Ammon's horn (tissue), 1 donor: Measurements from ENCODE around the gene ZNF385B.
"Not testable (repeated sequence)": the region's sequence is repeated elsewhere in the genome, so short reads cannot be mapped to it uniquely, and the experiment has no call there.

Experiments used
- DNase-seq: peaks from one replicate; pipeline ENCODE4 v3.0.0-alpha.2; 2016; ENCODE audit warnings: low spot score

ZNF385B gene

GRCh38 chr2:179629776-179630175 lies 231.6 kb downstream of the ZNF385B start:
- DNase-seq = not testable (repeated sequence)

- no peak for DNase-seq
Observed at GRCh38 chr2:179626261-179626660, 235.2 kb downstream of the ZNF385B start.

DNA sequence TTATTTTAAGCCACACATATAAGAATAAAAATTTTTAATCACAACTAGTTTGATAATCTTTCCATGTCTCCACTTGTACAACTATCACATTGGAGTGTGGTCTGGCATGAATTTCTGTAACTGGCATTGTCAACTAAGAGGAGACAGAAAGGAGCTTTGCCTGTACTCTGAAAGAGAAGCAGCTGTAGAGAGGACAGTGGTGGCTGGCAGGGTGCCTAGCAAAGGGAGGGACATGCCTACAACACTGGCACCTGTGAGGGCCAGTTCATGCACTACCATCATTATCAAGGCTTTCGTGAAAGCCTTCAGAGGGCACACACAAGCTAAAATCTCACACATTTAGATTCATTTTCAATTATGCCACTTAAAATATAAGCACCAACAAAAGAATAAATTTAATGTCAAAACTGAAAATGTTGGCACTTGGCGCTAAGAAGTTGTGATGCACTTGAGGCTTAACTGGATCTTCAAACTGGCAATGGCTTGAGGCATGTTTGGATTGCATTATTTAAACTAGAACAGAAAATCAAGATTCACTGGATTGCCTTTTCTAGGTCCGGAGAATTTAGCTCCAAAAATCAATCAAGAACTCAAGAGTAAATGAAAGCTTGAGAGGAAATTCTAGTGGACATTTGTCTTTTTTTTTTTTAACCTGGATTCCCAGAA lies 238.6 kb downstream of the ZNF385B start:
- no peak for DNase-seq

DNA sequence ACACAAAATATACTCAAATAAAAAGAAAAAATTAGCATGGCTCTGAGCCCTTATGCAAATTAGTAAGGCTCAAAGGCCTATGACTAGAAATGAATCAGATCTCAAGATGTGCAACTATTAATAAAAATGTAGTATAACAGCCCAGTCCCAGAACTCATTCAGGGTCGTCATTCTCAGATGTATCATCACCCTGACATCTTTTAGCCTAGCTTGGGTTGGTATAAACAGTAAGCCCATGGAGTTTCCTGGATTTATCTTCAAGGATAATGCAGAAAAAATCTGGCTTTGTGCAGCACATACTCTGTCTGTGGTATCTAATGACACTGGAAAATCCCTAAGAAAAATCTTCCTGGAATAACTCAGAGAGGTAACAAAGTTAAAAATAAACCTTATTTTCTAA lies 239.3 kb downstream of the ZNF385B start:
- no peak for DNase-seq

- no peak for DNase-seq
Observed at GRCh38 chr2:179619947-179620467, 241.4 kb downstream of the ZNF385B start.

DNA sequence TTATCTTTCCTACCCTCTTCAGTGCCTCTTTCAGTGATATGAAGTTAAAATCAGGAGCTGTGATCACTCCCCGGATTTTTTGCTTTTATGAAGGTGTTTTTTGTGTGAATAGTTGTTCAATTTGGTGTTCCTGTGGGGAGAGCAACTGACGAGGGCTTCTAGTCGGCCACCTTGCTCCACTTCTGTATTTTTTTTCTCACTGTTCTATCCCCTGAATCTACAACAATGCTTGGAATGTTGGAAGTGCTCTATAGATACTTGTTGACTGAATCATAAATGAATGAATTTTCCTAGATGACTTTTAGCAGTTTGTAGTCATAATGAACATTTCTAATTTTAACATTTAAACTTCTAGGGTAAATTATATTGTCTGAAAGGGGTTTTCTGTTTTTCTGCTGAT lies 247.3 kb downstream of the ZNF385B start:
- DNase-seq = no peak

GRCh38 chr2:179613701-179614100 lies 247.7 kb downstream of the ZNF385B start:
- no peak for DNase-seq

DNA sequence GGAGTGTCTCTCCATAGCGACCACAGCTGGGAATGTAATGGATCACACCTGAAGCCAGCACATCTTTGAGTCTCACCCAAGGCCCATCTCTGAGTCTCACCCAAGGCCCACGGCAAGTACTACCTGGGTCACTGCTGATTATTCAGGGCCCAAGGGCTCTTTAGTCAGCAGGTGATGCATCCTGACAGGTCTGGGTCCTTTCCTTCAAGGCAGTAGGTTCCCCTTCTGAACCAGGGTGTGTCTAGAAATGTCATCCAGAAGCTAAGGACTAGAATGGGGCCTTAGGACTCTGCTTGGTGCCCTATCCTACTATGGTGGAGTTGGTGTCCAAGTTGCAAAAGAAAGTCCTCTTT lies 248.1 kb downstream of the ZNF385B start:
- no peak for DNase-seq

- DNase-seq = no peak
Observed at GRCh38 chr2:179612591-179613298, 248.7 kb downstream of the ZNF385B start.

GRCh38 chr2:179612108-179612507 lies 249.3 kb downstream of the ZNF385B start:
- DNase-seq = no peak

- DNase-seq = no peak
Observed at GRCh38 chr2:179606141-179606540, 255.3 kb downstream of the ZNF385B start.

- DNase-seq = no peak
Observed at GRCh38 chr2:179605341-179605740, 256.1 kb downstream of the ZNF385B start.

DNA sequence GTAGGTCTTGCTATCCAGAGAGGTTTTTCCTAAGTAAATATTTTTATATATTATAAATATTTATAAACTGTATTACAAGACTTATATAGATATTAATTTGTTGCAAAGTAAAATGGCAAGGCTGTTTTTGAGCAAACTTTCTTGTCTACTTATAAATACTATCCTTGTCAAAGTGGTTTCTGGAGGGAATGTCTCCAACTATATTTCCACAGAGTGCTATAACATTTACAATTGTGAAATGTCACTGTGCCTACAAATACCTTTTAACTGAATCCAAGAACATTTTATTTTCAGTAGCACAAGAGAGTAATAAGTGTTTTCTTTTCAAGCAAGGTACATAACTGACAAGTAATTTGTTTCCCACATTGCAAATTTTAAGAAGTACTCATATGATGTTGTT lies 256.8 kb downstream of the ZNF385B start:
- no peak for DNase-seq

GRCh38 chr2:179602452-179602851 lies 259.0 kb downstream of the ZNF385B start:
- no peak for DNase-seq

DNA sequence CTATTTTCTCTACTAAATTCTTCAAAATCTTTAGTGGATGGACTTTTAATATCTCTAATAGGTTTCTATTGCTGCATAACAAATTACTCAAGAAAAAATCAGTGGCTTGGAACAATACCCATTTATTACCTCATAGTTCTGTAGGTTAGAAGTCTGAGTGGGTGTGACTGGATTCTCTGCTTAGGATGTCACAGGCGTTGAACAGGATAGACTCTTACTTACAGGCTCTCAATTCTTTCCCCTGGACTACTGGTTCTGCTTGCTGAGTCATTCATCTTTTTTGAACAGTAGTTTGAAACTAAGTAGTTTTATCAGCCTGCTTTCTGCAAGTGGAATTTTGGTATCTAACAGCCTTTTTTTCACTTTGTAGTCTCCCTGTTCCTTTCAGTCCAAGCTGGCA lies 265.4 kb downstream of the ZNF385B start:
- no peak for DNase-seq

DNA sequence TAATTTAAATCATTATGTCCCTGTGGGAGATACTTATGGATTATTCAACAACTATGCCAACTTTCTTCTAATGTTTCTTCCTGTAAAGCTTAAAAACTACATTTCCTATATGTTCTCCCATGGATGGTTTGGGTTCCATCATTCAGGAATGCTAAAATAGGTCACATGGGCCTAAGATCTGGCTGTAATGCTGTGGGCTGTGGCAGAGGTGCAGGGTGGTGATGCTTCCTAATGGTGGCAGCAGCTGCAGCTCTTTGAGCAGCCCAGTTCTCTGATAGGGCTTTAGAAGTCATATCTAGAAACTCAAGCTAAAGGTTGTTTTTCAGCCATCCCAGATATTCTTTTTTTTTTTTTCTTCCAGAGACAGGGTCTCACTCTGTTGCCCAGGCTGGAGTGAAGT lies 266.1 kb downstream of the ZNF385B start:
- DNase-seq = no peak

GRCh38 chr2:179594268-179595112 lies 266.9 kb downstream of the ZNF385B start:
- no peak for DNase-seq

DNA sequence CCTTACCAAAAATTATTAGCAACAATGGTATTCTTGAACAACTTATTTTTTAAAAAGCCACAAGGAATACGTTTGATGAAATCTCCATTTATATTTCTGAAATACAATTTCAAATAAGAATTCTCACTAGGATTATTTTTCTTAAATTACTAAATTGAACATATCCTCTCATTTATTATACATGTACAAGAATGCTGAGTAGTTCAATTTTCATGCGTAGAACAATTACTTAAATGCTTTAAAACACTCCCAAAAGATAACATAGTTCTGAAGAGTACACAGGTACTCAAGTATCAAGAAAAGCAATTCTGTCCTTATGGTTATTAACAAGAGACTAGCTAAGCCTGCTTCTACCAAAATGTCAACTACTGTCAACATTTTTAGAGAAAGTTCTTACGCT lies 268.1 kb downstream of the ZNF385B start:
- no peak for DNase-seq

DNA sequence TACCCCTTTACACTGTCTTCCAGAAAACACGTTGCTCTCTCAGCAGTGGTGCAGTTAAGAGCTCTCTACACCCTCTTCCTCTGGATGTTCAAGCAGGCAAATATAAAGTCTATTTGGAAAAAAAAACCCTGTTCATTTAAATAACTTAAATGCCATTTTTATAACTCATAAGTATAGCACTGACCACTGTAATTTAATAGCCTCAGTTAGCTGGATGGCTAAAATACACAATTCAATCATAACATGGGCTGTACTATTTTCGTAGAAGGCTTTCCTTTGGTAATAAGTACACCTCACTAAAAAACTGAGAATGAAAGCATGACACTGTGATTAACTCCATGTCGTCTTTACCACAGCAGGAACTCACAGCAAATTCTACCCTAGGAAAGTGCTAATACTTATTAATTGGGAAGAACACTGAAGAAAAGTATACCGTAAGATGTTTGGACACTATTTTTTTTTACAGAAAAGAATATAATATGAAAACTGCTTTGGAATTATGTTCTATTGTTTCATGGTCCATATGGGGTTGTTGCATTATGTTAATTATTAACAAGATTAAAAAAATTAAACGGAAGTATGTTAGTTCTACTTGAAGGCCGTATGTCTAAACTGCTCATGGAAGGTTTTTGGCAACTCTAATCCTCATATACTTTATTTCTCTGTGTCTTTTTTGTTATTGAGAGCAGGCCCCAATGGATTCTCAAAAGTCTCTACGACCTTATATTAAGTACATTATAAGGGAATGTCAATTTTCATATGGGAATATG lies 269.1 kb downstream of the ZNF385B start:
- no peak for DNase-seq

DNA sequence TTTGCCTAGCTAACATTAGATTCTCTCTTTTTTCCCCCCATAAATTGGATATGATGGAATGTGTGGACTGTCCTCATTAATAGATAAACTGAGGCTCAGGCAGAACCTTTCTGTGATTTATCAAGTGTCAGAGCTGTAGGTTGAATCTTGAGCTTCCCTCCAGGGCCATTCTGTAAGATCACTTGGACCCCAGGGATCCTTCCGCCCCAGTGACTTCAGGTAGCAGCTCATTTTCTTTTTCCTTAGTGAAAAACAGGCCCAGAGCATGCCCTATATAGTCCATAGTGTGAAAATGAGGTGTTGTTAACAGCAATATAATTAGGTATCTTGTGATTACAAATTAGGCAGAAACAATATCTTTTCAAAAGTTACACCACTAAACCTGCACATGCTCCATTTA lies 269.7 kb downstream of the ZNF385B start:
- DNase-seq = no peak

GRCh38 chr2:179588486-179589145 lies 272.8 kb downstream of the ZNF385B start:
- DNase-seq = no peak
